ENCODE measurements around the gene SPDYE6. TPM values are rescaled to one million over a fixed set of nuclear protein-coding genes. Genes with fewer than 3 reads are reported as not detected.
A peak's percentile ranks its signal among the peaks of the same experiment; 100 is the strongest.
"Not testable (repeated sequence)": the region's sequence is repeated elsewhere in the genome, so short reads cannot be mapped to it uniquely, and the experiment has no call there.

SPDYE6 gene
- total RNA-seq, 1 donor from 2014 or later, result not detected

- Histone ChIP-seq H3K27me3 (no peaks in the 10 kb centered on the region), H3K36me3 (no peaks in the 10 kb centered on the region), H3K4me1 (peaks cover 11% of the 10 kb centered on the region), H3K9me3 (no peaks in the 10 kb centered on the region), H3K4me3 (no peak overlapping the region), H3K27ac (no peak overlapping the region)
- DNase-seq (ENCODE audit: extremely low spot score in 2 of 2), result no peak
- intact Hi-C loops (cut with DNase I), result loop anchor here (5.0 kb wide), 1 partner anchor 109 kb away; no protein-coding TSS in a partner anchor
- TF ChIP-seq POLR2A (IDR thresholded peaks at IDR 0.05) (no peak), CTCF (IDR thresholded peaks at IDR 0.05) (peak; percentile 67 to 83 (median 77)), POLR2AphosphoS5 (IDR thresholded peaks at IDR 0.05; ENCODE audit: insufficient read depth in 1 of 2, low read depth in 1 of 2) (peak in 1 of 2 donors; percentile 13)
Observed at GRCh38 chr7:102390697-102391484, 34.6 kb upstream of the SPDYE6 start.

- intact Hi-C loops (cut with DNase I), result loop anchor here (5.0 kb wide), 1 partner anchor 108 kb away; no protein-coding TSS in a partner anchor
- TF ChIP-seq CTCF (IDR thresholded peaks at IDR 0.05) (no peak), POLR2AphosphoS5 (IDR thresholded peaks at IDR 0.05; ENCODE audit: insufficient read depth in 1 of 2, low read depth in 1 of 2) (no peak), POLR2A (IDR thresholded peaks at IDR 0.05) (no peak)
Observed at GRCh38 chr7:102389810-102390209, 33.6 kb upstream of the SPDYE6 start.

GRCh38 chr7:102387064-102387463 lies 30.8 kb upstream of the SPDYE6 start:
- H3K9me3 ChIP-seq, result no peaks in the 10 kb centered on the region
- DNase-seq (ENCODE audit: extremely low spot score in 2 of 2), result no peak
- H3K4me1 ChIP-seq, result peaks cover 6% of the 10 kb centered on the region
- H3K4me3 ChIP-seq, result no peak overlapping the region
- no peaks in the 10 kb centered on the region for H3K27me3 ChIP-seq
- intact Hi-C loops (cut with DNase I), result no loop called here
- TF ChIP-seq POLR2AphosphoS5 (IDR thresholded peaks at IDR 0.05; ENCODE audit: insufficient read depth in 1 of 2, low read depth in 1 of 2) (no peak), CTCF (IDR thresholded peaks at IDR 0.05) (no peak), POLR2A (IDR thresholded peaks at IDR 0.05) (no peak)
- H3K36me3 ChIP-seq, result no peaks in the 10 kb centered on the region
- H3K27ac ChIP-seq, result no peak overlapping the region

More at GRCh38 chr7:102389810-102390209, 33.6 kb upstream of the SPDYE6 start:
- Histone ChIP-seq H3K27me3 (no peaks in the 10 kb centered on the region), H3K9me3 (no peaks in the 10 kb centered on the region), H3K4me3 (no peak overlapping the region), H3K27ac (no peak overlapping the region), H3K36me3 (no peaks in the 10 kb centered on the region), H3K4me1 (peaks cover 6% of the 10 kb centered on the region)
- no peak for DNase-seq (ENCODE audit: extremely low spot score in 2 of 2)

- H3K27ac ChIP-seq; H3K4me1 ChIP-seq; H3K4me3 ChIP-seq; intact Hi-C loops (cut with DNase I); DNase-seq (ENCODE audit: extremely low spot score in 2 of 2); H3K9me3 ChIP-seq; H3K27me3 ChIP-seq: not testable (repeated sequence)
- H3K36me3 ChIP-seq, result peaks cover 0 to 25% of the 10 kb centered on the region in 2 donors
Observed at GRCh38 chr7:102381696-102382425, 25.6 kb upstream of the SPDYE6 start.

GRCh38 chr7:102380837-102381236 lies 24.6 kb upstream of the SPDYE6 start:
- H3K27me3 ChIP-seq; H3K27ac ChIP-seq; intact Hi-C loops (cut with DNase I); H3K9me3 ChIP-seq; DNase-seq (ENCODE audit: extremely low spot score in 2 of 2); H3K4me3 ChIP-seq; H3K4me1 ChIP-seq: not testable (repeated sequence)
- H3K36me3 ChIP-seq, result peaks cover 0 to 25% of the 10 kb centered on the region in 2 donors

Data from vagina (tissue), 2 donors.